Upper lobe of right lung (tissue), 1 donor: ENCODE results near the gene TRAPPC13. TPM values are rescaled to one million over a fixed set of nuclear protein-coding genes. Genes with fewer than 3 reads are reported as not detected.
"Not testable (repeated sequence)": the region's sequence is repeated elsewhere in the genome, so short reads cannot be mapped to it uniquely, and the experiment has no call there.

ENCODE experiments used
- ATAC-seq: fragments of 200-7000 bp; cut with Tn5 transposase; one replicate; pipeline ENCODE4 v1.9.1; 2020; ENCODE audit warnings: mild to moderate bottlenecking, moderate library complexity
- DNase-seq: peaks from one replicate; pipeline ENCODE4 v3.0.0-alpha.2; 2020
- H3K27ac ChIP-seq: fragments of 200-600 bp; one replicate; pipeline ENCODE4 v1.8.0; 2022
- H3K27me3 ChIP-seq: fragments of 200-600 bp; one replicate; pipeline ENCODE4 v1.8.0; 2022; ENCODE audit warnings: mild to moderate bottlenecking
- H3K36me3 ChIP-seq: fragments of 200-600 bp; one replicate; pipeline ENCODE4 v1.8.0; 2022
- H3K4me1 ChIP-seq: fragments of 200-600 bp; one replicate; pipeline ENCODE4 v1.8.0; 2022
- H3K4me3 ChIP-seq: fragments of 200-600 bp; one replicate; pipeline ENCODE4 v1.8.0; 2022; ENCODE audit warnings: mild to moderate bottlenecking
- H3K9me3 ChIP-seq: fragments of 200-600 bp; one replicate; pipeline ENCODE4 v1.8.0; 2022
- CTCF ChIP-seq: fragments of 200-600 bp; IDR thresholded peaks from one replicate; pipeline ENCODE4 v1.8.0; 2022; ENCODE audit warnings: antibody characterized with exemption
- intact Hi-C: fragments of 100-400 bp; cut with DNase I; formaldehyde crosslinking; loops from one replicate; pipeline ENCODE4 v1.11.0; 2022
- total RNA-seq: library from RNA; stranded (reverse); fragmentation: NEBNext Ultra II Directional; extraction: Animal tissue kit (Norgen Biotek cat#: 25700); gene quantifications from one replicate; pipeline ENCODE4 v1.2.1, GENCODE V29; 2021
- donor health status: DM: no; HTN: yes; CAD: no; lungs with severe emphysema.

Gene TRAPPC13
- total RNA-seq, 1 donor from 2014 or later = 19.6 TPM

- DNase-seq (no peak), ATAC-seq (peak; percentile 69)
- intact Hi-C loops = no loop called here
- H3K27me3 ChIP-seq = no peaks in the 10 kb centered on the region
- H3K9me3 ChIP-seq = no peaks in the 10 kb centered on the region
- peak overlapping the region; percentile 1 for H3K27ac ChIP-seq
- no peak for TF ChIP-seq CTCF
- H3K4me1 ChIP-seq = no peaks in the 10 kb centered on the region
- no peak overlapping the region for H3K4me3 ChIP-seq
- H3K36me3 ChIP-seq = peaks cover 77% of the 10 kb centered on the region
Measured at GRCh38 chr5:65612298-65612907, 12.4 kb upstream of the TRAPPC13 start.

DNA sequence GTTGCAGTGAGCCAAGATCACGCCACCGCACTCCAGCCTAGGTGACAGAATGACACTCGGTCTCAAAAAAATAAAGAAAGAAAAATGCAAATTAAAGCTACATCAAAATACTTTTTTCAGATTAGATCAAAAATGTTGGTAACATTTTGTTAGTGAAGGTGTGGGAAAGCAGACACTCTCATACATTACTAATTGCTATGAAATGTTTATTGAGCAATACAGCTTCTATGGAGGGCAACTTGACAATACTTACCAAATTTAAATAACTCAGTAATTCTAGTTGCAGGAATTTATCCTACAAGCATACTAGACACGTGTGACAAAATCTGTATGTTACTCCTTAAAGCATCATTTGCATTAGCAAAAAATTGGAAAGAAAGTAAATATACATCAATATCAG, 4.8 kb upstream of the TRAPPC13 start:
- Histone ChIP-seq H3K4me1 (peaks cover 15% of the 10 kb centered on the region), H3K36me3 (peaks cover 16% of the 10 kb centered on the region), H3K9me3 (no peaks in the 10 kb centered on the region), H3K4me3 (no peak overlapping the region), H3K27ac (no peak overlapping the region), H3K27me3 (no peaks in the 10 kb centered on the region)
- DNase-seq (no peak), ATAC-seq (no peak)
- intact Hi-C loops = no loop called here
- no peak for TF ChIP-seq CTCF

GRCh38 chr5:65621961-65622360, 2.9 kb upstream of the TRAPPC13 start:
- H3K27me3 ChIP-seq, ATAC-seq, H3K4me3 ChIP-seq, H3K9me3 ChIP-seq, DNase-seq, H3K36me3 ChIP-seq, H3K27ac ChIP-seq, intact Hi-C loops: not testable (repeated sequence)
- peaks cover 22% of the 10 kb centered on the region for H3K4me1 ChIP-seq

- Histone ChIP-seq H3K4me3 (peak overlapping the region; percentile 96), H3K9me3 (no peaks in the 10 kb centered on the region), H3K36me3 (no peaks in the 10 kb centered on the region), H3K4me1 (peaks cover 22% of the 10 kb centered on the region), H3K27ac (peak overlapping the region; percentile 83), H3K27me3 (no peaks in the 10 kb centered on the region)
- TF ChIP-seq CTCF = no peak
- intact Hi-C loops = no loop called here
- DNase-seq = no peak
- ATAC-seq = no peak
Measured at GRCh38 chr5:65623482-65623881, 1.3 kb upstream of the TRAPPC13 start.

DNA sequence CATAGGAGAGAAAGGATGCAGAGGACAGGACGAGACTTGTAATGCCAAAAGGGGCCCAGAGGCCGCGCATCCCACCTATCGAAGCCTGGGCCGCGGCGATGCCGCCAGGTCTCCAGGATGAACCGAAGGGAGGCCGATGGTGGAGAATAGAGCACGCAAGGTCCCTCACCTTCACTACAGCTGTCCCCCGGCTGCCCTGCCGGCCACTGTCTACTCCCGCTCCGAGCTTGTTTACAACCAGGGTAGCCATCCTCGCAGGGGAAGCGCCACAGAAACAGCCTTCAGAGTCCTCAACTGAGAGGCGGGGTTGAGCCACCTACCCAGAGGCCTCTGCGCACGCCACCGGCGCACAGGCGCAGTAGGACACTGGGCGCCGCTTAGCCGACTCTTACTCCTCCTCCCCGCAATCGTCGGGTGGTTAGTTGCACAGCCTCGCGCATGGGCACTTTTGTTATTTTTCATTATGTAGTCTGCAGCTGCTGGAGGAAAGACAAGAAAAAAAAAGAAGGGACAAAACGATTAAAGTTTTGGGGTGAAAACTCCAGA, 729 bp upstream of the TRAPPC13 start, which contains the start of gene TRIM23:
Gene TRIM23, minus strand, starts transcription at position 309 of the 546 bp plus-strand sequence. Its CDS starts 59 bp downstream, at position 250.
- H3K9me3 ChIP-seq = no peaks in the 10 kb centered on the region
- peak within 1 kb of the TSS; percentile 96 for H3K4me3 ChIP-seq
- H3K4me1 ChIP-seq = peaks cover 22% of the 10 kb centered on the region
- intact Hi-C loops = no loop called here
- peak; percentile 99 for ATAC-seq
- peaks cover under 1% of the 10 kb centered on the region for H3K36me3 ChIP-seq
- DNase-seq = peak; percentile 95
- H3K27me3 ChIP-seq = no peaks in the 10 kb centered on the region
- TF ChIP-seq CTCF = no peak
- H3K27ac ChIP-seq = peak within 1 kb of the TSS; percentile 83

DNA sequence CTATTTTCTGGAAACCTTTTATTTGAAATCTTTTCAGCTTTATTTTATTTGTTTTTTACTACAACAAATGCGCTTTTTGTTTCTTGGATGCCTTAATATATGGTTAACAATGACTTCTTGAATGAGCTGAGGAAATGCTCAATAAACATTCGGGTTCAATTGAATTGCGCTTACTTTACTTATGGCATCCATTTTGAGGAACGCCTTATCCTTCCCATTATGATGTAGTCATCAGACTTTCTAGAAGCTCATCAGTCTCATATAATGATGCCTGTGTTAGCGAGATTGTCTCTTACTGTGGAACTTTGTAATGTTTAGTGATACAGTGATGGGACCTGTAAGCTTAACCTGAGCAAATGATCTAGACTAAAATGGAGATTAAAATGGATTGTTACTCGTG, 916 bp downstream of the TRAPPC13 start:
- peaks cover 22% of the 10 kb centered on the region for H3K4me1 ChIP-seq
- H3K9me3 ChIP-seq = no peaks in the 10 kb centered on the region
- peaks cover 10% of the 10 kb centered on the region for H3K36me3 ChIP-seq
- no peaks in the 10 kb centered on the region for H3K27me3 ChIP-seq
- intact Hi-C loops = no loop called here
- H3K27ac ChIP-seq = peak overlapping the region; percentile 83
- TF ChIP-seq CTCF = no peak
- H3K4me3 ChIP-seq = peak overlapping the region; percentile 96
- DNase-seq (no peak), ATAC-seq (no peak)
